ENCODE data around the gene KIRREL2. TPM values are rescaled to one million over a fixed set of nuclear protein-coding genes. Genes with fewer than 3 reads are reported as not detected.
A peak's percentile ranks its signal among the peaks of the same experiment; 100 is the strongest.

Gene KIRREL2
- total RNA-seq, 3 donors from 2014 or later (not counting 1 experiment from before 2014, with no cell fraction given) = 0.27 TPM; not detected in 2

DNA sequence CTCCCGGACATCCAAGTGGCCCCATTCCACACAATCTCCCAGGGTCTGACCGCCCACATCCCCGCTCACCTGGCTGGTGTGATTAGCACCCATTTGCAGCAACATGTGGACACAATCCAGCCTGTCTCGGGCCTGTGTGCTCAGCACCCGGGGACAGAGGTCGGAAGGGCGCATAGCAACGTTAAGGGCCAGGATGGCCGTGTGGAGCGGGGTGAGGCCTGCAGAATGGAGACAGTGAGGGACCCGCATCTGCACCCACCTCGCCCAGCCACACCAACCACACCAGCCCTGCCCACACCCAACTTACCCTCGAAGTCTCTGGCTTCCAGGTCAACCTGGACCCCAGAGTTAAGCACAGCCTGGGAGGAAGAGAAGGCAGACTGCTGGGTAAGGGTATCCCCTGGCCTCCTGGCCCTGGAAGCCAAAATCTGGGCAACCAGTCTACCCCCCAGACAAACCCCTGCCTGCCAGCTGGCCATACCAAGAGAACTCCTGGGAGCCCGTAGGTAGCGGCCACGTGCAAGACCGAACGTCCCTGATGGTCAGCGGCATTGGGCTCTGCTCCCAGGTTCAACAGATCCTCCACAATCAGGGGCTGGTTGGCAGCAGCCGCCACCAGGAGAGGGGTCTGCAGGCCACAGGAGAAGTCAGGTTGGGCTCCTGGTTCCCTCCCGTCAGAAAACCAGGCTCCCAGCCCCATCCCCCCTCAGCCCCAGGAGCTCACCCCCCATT lies 39.4 kb downstream of the KIRREL2 start:
- H3K27ac Mint-ChIP-seq = peak overlapping the region in 1 of 2 donors; percentile 73
- DNase-seq (no peak), ATAC-seq (no peak)
- H3K36me3 ChIP-seq (ENCODE audit: control insufficient read depth, insufficient read depth, low read length) = peaks cover 50% of the 10 kb centered on the region
- H3K27me3 ChIP-seq (ENCODE audit: control insufficient read depth, insufficient read depth, low read length) = no peaks in the 10 kb centered on the region
- H3K36me3 Mint-ChIP-seq = peaks cover 7% of the 10 kb centered on the region
- H3K4me3 Mint-ChIP-seq = peak overlapping the region; percentile 61
- no peaks in the 10 kb centered on the region for H3K27me3 Mint-ChIP-seq (ENCODE audit: low read depth in 2 of 2)
- H3K27ac ChIP-seq (ENCODE audit: low read length) = no peak overlapping the region
- no peaks in the 10 kb centered on the region for H3K9me3 ChIP-seq (ENCODE audit: control insufficient read depth, insufficient read depth, low read length)
- intact Hi-C loops (cut with micrococcal nuclease) = no loop called here
- no peak for TF ChIP-seq CTCF (IDR thresholded peaks at IDR 0.05)
- H3K4me1 ChIP-seq (ENCODE audit: control insufficient read depth, insufficient read depth, low read length) = peaks cover 38% of the 10 kb centered on the region
- 95% methylated on average over 21 of the region's 21 CpGs for WGBS (ENCODE audit: insufficient coverage)
- H3K4me1 Mint-ChIP-seq = peaks cover 18 to 40% of the 10 kb centered on the region in 2 donors
- H3K4me3 ChIP-seq (ENCODE audit: low read length) = no peak overlapping the region
- no peaks in the 10 kb centered on the region for H3K9me3 Mint-ChIP-seq

DNA sequence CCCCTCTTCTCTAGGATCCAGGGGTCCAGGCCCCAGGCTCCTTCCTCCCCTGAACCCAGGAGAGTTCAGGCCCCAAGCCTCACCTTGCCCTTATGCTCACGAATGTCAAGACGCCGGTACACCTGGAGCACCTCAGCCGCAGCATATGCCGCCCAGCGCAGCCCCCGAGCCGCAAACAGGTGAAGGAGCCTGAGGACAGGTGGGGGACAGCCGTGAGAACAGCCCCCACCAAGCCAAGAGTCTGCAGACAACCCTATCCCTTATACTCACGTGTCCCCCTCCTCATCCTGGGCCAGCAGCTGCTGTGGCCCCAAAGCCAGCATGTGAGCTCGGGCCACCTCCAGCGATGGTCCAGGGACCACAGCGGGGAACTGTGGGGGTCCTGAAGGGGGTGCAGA lies 39.9 kb downstream of the KIRREL2 start:
- intact Hi-C loops (cut with micrococcal nuclease) = no loop called here
- ATAC-seq (no peak), DNase-seq (no peak)
- Mint-ChIP-seq H3K4me3 (no peak overlapping the region), H3K27ac (peak overlapping the region in 1 of 2 donors; percentile 31), H3K9me3 (no peaks in the 10 kb centered on the region), H3K27me3 (ENCODE audit: low read depth in 2 of 2) (no peaks in the 10 kb centered on the region), H3K36me3 (peaks cover 7% of the 10 kb centered on the region), H3K4me1 (peaks cover 19 to 44% of the 10 kb centered on the region in 2 donors)
- H3K9me3 ChIP-seq (ENCODE audit: control insufficient read depth, insufficient read depth, low read length) = no peaks in the 10 kb centered on the region
- TF ChIP-seq CTCF (IDR thresholded peaks at IDR 0.05) = no peak
- WGBS (ENCODE audit: insufficient coverage) = 93% methylated on average over 13 of the region's 13 CpGs
- H3K27me3 ChIP-seq (ENCODE audit: control insufficient read depth, insufficient read depth, low read length) = no peaks in the 10 kb centered on the region
- H3K4me3 ChIP-seq (ENCODE audit: low read length) = no peak overlapping the region
- H3K36me3 ChIP-seq (ENCODE audit: control insufficient read depth, insufficient read depth, low read length) = peaks cover 48% of the 10 kb centered on the region
- H3K4me1 ChIP-seq (ENCODE audit: control insufficient read depth, insufficient read depth, low read length) = peaks cover 44% of the 10 kb centered on the region
- H3K27ac ChIP-seq (ENCODE audit: low read length) = no peak overlapping the region

DNA sequence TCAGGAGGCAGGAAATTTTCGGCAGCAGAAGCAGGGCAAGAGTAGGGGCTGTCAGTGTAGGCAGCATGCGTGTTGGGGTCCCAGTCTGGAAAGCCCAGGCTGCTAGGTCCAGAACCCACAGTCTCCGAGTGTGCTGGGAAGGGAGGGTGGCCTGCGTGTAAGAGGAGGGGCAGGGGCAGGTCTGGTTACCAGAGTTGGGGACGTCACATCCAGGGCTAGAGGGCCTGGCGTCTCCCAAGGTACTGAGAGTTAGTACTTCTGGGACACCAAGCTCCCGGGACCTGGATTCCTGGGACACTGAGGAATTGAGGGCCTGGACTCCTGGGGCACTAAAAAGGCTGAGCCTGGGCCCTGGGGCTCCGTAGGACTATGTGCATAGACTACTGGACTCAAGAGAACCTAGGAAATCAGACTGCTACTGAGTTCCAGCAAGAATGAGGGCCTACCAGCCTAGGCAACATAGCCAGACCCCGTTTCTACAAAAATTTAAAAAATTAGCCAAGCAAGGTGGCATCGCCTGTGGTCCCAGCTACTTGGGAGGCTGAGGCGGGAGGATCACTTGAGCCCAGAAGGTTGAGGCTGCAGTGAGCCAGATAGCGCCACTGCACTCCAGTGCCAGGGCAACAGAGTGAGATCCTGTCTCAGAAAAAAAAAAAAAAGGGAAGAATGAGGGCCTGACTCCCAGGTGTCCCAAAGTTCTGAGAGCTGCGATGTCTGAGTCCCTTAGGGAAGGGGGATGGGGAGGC lies 41.2 kb downstream of the KIRREL2 start:
- TF ChIP-seq CTCF (IDR thresholded peaks at IDR 0.05) = no peak
- no peaks in the 10 kb centered on the region for H3K9me3 ChIP-seq (ENCODE audit: control insufficient read depth, insufficient read depth, low read length)
- no peaks in the 10 kb centered on the region for H3K27me3 Mint-ChIP-seq (ENCODE audit: low read depth in 2 of 2)
- H3K27ac ChIP-seq (ENCODE audit: low read length) = peak overlapping the region; percentile 97
- H3K27me3 ChIP-seq (ENCODE audit: control insufficient read depth, insufficient read depth, low read length) = no peaks in the 10 kb centered on the region
- intact Hi-C loops (cut with micrococcal nuclease) = no loop called here
- peak overlapping the region; percentile 90 to 97 for H3K27ac Mint-ChIP-seq
- H3K4me1 ChIP-seq (ENCODE audit: control insufficient read depth, insufficient read depth, low read length) = peaks cover 56% of the 10 kb centered on the region
- ATAC-seq (no peak), DNase-seq (no peak)
- H3K4me1 Mint-ChIP-seq = peaks cover 25 to 56% of the 10 kb centered on the region in 2 donors
- 90% methylated on average over 13 of the region's 13 CpGs for WGBS (ENCODE audit: insufficient coverage)
- H3K4me3 Mint-ChIP-seq = peak overlapping the region; percentile 92
- H3K36me3 Mint-ChIP-seq = peaks cover 1% of the 10 kb centered on the region
- H3K4me3 ChIP-seq (ENCODE audit: low read length) = peak overlapping the region; percentile 74
- H3K36me3 ChIP-seq (ENCODE audit: control insufficient read depth, insufficient read depth, low read length) = peaks cover 39% of the 10 kb centered on the region
- H3K9me3 Mint-ChIP-seq = no peaks in the 10 kb centered on the region

All from natural killer cell (primary cell).